ENCODE measurements around the gene MATCAP1. TPM values are rescaled to one million over a fixed set of nuclear protein-coding genes. Genes with fewer than 3 reads are reported as not detected.
A peak's percentile ranks its signal among the peaks of the same experiment; 100 is the strongest.

The MATCAP1 gene
- total RNA-seq, 1 donor from 2014 or later = 29.0 TPM

GRCh38 chr16:67155295-67156142 lies 28.2 kb downstream of the MATCAP1 start:
- no peaks in the 10 kb centered on the region for H3K9me3 ChIP-seq
- TF ChIP-seq CTCF (IDR thresholded peaks at IDR 0.05) = peak; percentile 99
- peaks cover 4% of the 10 kb centered on the region for H3K36me3 ChIP-seq
- peak; percentile 62 to 75 for ATAC-seq
- peaks cover 5% of the 10 kb centered on the region for H3K27me3 ChIP-seq (ENCODE audit: low read depth)
- no peak overlapping the region for H3K27ac ChIP-seq
- H3K4me1 ChIP-seq = peaks cover 33% of the 10 kb centered on the region
- intact Hi-C loops (cut with DNase I) = loop anchor here (10.0 kb wide), 1 partner anchor 181 kb away; no protein-coding TSS in a partner anchor
- no peak overlapping the region for H3K4me3 ChIP-seq
- DNase-seq = peak; percentile 85

GRCh38 chr16:67154578-67155294 lies 29.0 kb downstream of the MATCAP1 start:
- Histone ChIP-seq H3K27me3 (ENCODE audit: low read depth) (peaks cover 12% of the 10 kb centered on the region), H3K9me3 (no peaks in the 10 kb centered on the region), H3K4me3 (no peak overlapping the region), H3K27ac (no peak overlapping the region), H3K4me1 (peaks cover 41% of the 10 kb centered on the region), H3K36me3 (peaks cover 4% of the 10 kb centered on the region)
- intact Hi-C loops (cut with DNase I) = loop anchor here (10.0 kb wide), 1 partner anchor 180 kb away; no protein-coding TSS in a partner anchor
- no peak for ATAC-seq
- TF ChIP-seq CTCF (IDR thresholded peaks at IDR 0.05) = no peak
- no peak for DNase-seq

- peak overlapping the region; percentile 68 for H3K4me3 ChIP-seq
- no peak for DNase-seq
- peaks cover 12% of the 10 kb centered on the region for H3K27me3 ChIP-seq (ENCODE audit: low read depth)
- H3K4me1 ChIP-seq = peaks cover 33% of the 10 kb centered on the region
- H3K9me3 ChIP-seq = no peaks in the 10 kb centered on the region
- no peak for TF ChIP-seq CTCF (IDR thresholded peaks at IDR 0.05)
- ATAC-seq = no peak
- intact Hi-C loops (cut with DNase I) = loop anchor here (10.0 kb wide), 1 partner anchor 177 kb away; no protein-coding TSS in a partner anchor
- peaks cover 30% of the 10 kb centered on the region for H3K36me3 ChIP-seq
- peak overlapping the region; percentile 84 for H3K27ac ChIP-seq
Observed at GRCh38 chr16:67151431-67152097, 32.2 kb downstream of the MATCAP1 start.

GRCh38 chr16:67150833-67151396 lies 32.8 kb downstream of the MATCAP1 start, which contains the start of gene B3GNT9:
TSS of gene B3GNT9 (minus strand) at chr16:67150998. CDS start at chr16:67150485, 513 bp downstream.
- peak; percentile 82 to 86 for ATAC-seq
- H3K27me3 ChIP-seq (ENCODE audit: low read depth) = peaks cover 12% of the 10 kb centered on the region
- intact Hi-C loops (cut with DNase I) = loop anchor here (10.0 kb wide), 1 partner anchor 176 kb away; no protein-coding TSS in a partner anchor
- DNase-seq = peak; percentile 84
- TF ChIP-seq CTCF (IDR thresholded peaks at IDR 0.05) = no peak
- H3K27ac ChIP-seq = peak within 1 kb of the TSS; percentile 84
- H3K9me3 ChIP-seq = no peaks in the 10 kb centered on the region
- peaks cover 37% of the 10 kb centered on the region for H3K36me3 ChIP-seq
- peaks cover 33% of the 10 kb centered on the region for H3K4me1 ChIP-seq
- H3K4me3 ChIP-seq = peak within 1 kb of the TSS; percentile 68
